Gastroesophageal sphincter (tissue), 3 donors: ENCODE data around the gene STON2.

Experiments used
- CTCF ChIP-seq, 4 experiments: fragments of 200-600 bp in 2 of 4; fragments of 450-650 bp in 2 of 4; sonication (generic) in 1 of 4; IDR thresholded peaks; one replicate each; pipeline ENCODE4 v1.5.1; 2017 to 2019; ENCODE audit warnings: antibody characterized with exemption in 4 of 4, mild to moderate bottlenecking in 2 of 4, moderate library complexity in 2 of 4
- EP300 ChIP-seq: sonication (generic); formaldehyde crosslinking; IDR thresholded peaks from one replicate; pipeline ENCODE4 v1.6.1; 2017; ENCODE audit warnings: antibody characterized with exemption, mild to moderate bottlenecking
- POLR2A ChIP-seq, 2 donors: fragments of 450-650 bp; IDR thresholded peaks; one replicate each; pipeline ENCODE4 v1.6.1; 2017; ENCODE audit warnings: antibody characterized with exemption in 2 of 2, mild to moderate bottlenecking in 2 of 2, moderate library complexity in 1 of 2

DNA sequence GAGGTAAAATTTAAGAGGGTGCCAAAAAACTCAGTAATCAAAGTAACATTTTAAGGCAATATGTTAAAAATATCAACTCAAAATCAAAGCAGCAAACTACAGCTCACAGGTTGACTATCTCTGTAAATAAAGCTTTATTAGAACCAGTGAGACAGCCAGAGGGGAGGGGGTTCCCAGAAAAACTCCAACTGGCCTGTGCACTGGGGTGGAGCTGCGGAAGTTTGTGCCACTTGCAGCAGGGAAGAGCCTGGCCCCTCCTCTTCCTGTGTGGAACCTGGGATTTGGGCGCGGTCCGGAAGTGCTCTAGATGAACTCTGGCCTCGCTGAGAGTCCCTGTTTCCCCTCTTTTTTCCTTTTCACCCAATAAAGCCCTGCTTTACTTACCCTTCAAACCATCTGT, 8.1 kb downstream of the STON2 start:
- TF ChIP-seq CTCF (IDR thresholded peaks at IDR 0.05) (no peak), EP300 (no peak), POLR2A (IDR thresholded peaks at IDR 0.05) (no peak)
